Coronary artery (tissue), 2 donors: ENCODE data around the gene RBMXL3.

Experiments used
- DNase-seq: peaks from one replicate; pipeline ENCODE4 v3.0.0-alpha.2; 2017; ENCODE audit warnings: low spot score
- H3K27ac ChIP-seq, 2 donors: fragments of 200-600 bp; sonication (generic); one replicate each; pipeline ENCODE4 v1.5.1; 2016 to 2019
- H3K4me3 ChIP-seq: fragments of 200-600 bp; sonication (generic); 2 replicates; pipeline ENCODE4 v1.5.1; 2016; ENCODE audit warnings: mild to moderate bottlenecking, moderate library complexity
- CTCF ChIP-seq: fragments of 200-600 bp; sonication (generic); IDR thresholded peaks from one replicate; pipeline ENCODE4 v1.5.1; 2019; ENCODE audit warnings: antibody characterized with exemption

RBMXL3 gene

DNA sequence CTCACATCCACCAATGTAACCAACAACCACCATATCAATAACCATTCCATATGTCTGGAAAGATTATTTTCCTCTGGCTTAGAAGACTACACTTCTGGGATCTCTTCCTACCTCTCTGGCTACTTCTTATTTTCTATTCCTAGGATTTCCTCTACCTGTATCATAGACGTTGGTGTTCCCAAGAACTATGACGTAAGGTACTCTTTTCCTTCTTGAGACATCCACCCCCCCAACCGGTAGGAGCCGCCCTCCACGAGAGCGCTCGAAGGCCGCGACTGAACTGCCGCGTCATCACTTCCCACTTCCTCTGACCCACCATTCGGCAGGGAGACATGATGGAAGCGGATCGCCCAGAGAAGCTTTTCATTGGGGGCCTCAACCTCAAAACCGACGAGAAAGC lies at the start of gene RBMXL3:
Gene RBMXL3 (plus strand): TSS at position 301 of the 400 bp plus-strand sequence. CDS start 32 bp downstream, at position 333.
- no peak for TF ChIP-seq CTCF
- H3K27ac ChIP-seq: no peak within 1 kb of the TSS
- DNase-seq: no peak
- no peak within 1 kb of the TSS for H3K4me3 ChIP-seq

DNA sequence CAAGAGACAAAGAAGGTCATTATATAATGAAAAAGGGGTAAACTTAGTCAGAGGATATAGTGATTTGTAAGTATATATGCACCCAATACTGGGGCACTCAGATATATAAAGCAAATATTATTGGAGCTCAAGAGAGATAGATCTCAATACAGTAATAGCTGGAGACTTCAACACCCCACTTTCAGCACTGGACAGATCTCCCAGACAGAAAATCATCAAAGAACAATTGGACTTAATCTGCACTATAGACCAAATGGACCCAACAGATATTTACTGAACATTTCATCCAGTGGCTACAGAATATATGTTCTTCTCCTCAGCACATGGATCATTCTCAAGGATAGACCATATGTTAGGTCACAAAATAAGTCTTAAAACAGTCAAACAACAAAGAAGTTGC lies 47.2 kb upstream of the RBMXL3 start:
- H3K27ac ChIP-seq: no peak overlapping the region
- TF ChIP-seq CTCF: no peak
- H3K4me3 ChIP-seq: no peak overlapping the region
- DNase-seq: no peak

- Histone ChIP-seq H3K4me3 (no peak overlapping the region), H3K27ac (no peak overlapping the region)
- TF ChIP-seq CTCF: no peak
- no peak for DNase-seq
Measured at GRCh38 chrX:115147220-115147619, 42.0 kb upstream of the RBMXL3 start.

DNA sequence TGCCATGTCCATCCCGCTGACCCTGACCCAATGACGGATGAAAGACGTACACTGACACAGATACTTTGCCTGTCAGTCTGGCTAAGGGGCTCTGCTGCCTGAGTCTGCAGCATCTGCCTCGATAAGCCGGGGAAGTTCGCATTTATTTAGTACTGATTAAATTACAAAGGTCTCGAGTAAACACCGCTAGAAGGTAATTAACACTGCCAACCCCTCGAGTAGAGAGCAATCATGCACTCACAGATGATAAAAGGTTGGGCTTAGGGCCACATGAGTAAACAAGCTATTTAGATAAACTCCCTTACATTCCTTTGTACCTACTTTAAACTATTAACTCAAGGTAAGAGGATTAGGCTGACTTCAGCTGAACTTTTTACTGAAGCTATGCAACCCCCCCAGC lies 16.0 kb upstream of the RBMXL3 start:
- no peak for TF ChIP-seq CTCF
- Histone ChIP-seq H3K4me3 (no peak overlapping the region), H3K27ac (no peak overlapping the region)
- DNase-seq: no peak

DNA sequence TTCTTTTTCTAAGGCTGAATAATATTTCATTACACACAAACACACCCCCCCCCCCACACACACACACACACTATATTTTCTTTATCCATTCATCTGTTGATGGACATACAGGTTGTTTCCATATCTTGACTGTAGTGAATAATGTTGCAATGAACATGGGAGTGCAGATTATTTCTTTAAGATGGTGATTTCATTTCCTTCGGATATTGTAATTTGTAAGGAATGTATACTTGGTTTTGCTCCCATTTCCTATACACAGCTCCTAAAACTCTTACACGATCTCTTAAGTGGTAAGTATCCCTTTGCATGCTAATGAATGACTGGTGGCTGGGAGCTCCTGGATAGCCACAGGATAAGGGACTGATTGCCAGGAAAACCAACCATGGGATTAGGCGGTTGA lies 14.7 kb upstream of the RBMXL3 start:
- no peak for TF ChIP-seq CTCF
- no peak for DNase-seq
- Histone ChIP-seq H3K27ac (no peak overlapping the region), H3K4me3 (no peak overlapping the region)

- DNase-seq: no peak
- H3K4me3 ChIP-seq: no peak overlapping the region
- no peak overlapping the region for H3K27ac ChIP-seq
- no peak for TF ChIP-seq CTCF
Measured at GRCh38 chrX:115177932-115178331, 11.3 kb upstream of the RBMXL3 start.

DNA sequence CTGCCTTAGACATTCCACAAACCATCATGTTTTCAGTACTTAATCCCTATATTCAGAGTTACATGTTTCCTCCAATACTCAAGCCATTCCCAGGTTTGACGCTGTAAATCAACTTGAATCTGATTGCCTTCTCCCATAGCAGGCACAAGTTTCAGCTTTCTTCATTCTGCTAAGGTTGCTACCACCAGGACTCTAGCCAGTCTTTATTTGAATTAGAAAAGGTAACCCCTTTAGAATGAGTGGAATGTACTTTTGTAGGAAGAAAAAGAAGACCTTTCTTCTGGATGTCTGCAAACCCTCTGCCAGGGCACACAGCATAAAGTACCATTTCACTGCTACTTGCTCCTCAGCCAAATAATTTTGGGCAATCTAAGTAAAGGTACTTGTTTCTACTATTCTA lies 10.7 kb upstream of the RBMXL3 start:
- Histone ChIP-seq H3K4me3 (no peak overlapping the region), H3K27ac (no peak overlapping the region)
- DNase-seq: no peak
- TF ChIP-seq CTCF: no peak
